Measurements from ENCODE around the gene EGR2. TPM values are rescaled to one million over a fixed set of nuclear protein-coding genes. Genes with fewer than 3 reads are reported as not detected.
A peak's percentile ranks its signal among the peaks of the same experiment; 100 is the strongest.

Gene EGR2
- total RNA-seq, 1 donor from 2014 or later: 6.5 TPM

DNA sequence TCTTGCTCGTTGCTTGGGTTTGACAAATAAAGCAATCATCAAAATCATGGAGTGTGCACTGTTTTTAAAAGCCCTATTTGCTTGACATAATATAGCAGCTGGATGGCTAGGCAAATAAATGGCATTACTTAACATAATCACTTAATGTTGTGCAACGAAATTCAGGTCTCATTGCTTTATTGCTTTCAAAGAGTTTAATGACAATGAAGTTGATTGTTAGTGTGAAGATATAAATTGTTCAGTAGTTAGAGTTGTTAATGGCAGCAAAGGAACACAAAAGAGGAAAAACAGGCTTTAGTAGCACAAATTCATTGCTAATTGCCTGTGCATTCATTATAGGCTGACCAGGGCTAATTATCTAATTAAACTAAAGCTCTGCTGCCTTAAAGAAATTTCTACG lies 19.3 kb downstream of the EGR2 start:
- Histone ChIP-seq H3K36me3 (no peaks in the 10 kb centered on the region), H3K27ac (no peak overlapping the region), H3F3A (ENCODE audit: low read depth) (peaks cover 3% of the 10 kb centered on the region), H4K20me1 (ENCODE audit: low read depth) (no peaks in the 10 kb centered on the region), H3K9ac (no peak overlapping the region), H3K79me2 (ENCODE audit: low read depth) (no peaks in the 10 kb centered on the region), H3K4me1 (peaks cover 26% of the 10 kb centered on the region), H3K4me2 (peak overlapping the region; percentile 26), H3K9me3 (ENCODE audit: low read depth) (no peaks in the 10 kb centered on the region), H3K4me3 (no peak overlapping the region), H2AFZ (replicated peaks) (no peak overlapping the region), H3K27me3 (no peaks in the 10 kb centered on the region)
- Mint-ChIP-seq H3K4me1 (no peaks in the 10 kb centered on the region), H3K27me3 (ENCODE audit: insufficient read depth, low read depth) (no peaks in the 10 kb centered on the region), H3K9me3 (no peaks in the 10 kb centered on the region), H3K36me3 (no peaks in the 10 kb centered on the region), H3K4me3 (no peak overlapping the region), H3K27ac (no peak overlapping the region)
- TF ChIP-seq EZH2 (IDR thresholded peaks at IDR 0.05) (no peak), CTCF (IDR thresholded peaks at IDR 0.05) (no peak), EZH2phosphoT487 (IDR thresholded peaks at IDR 0.05) (no peak)
- no peak for DNase-seq (ENCODE audit: low spot score)

- TF ChIP-seq EZH2 (IDR thresholded peaks at IDR 0.05) (no peak), CTCF (IDR thresholded peaks at IDR 0.05) (no peak), EZH2phosphoT487 (IDR thresholded peaks at IDR 0.05) (no peak)
- H2AFZ ChIP-seq (replicated peaks): no peak overlapping the region
- peaks cover 3% of the 10 kb centered on the region for H3F3A ChIP-seq (ENCODE audit: low read depth)
- H3K27me3 ChIP-seq: no peaks in the 10 kb centered on the region
- Mint-ChIP-seq H3K4me3 (no peak overlapping the region), H3K36me3 (no peaks in the 10 kb centered on the region), H3K27me3 (ENCODE audit: insufficient read depth, low read depth) (no peaks in the 10 kb centered on the region), H3K4me1 (no peaks in the 10 kb centered on the region), H3K9me3 (no peaks in the 10 kb centered on the region), H3K27ac (no peak overlapping the region)
- H3K79me2 ChIP-seq (ENCODE audit: low read depth): no peaks in the 10 kb centered on the region
- no peaks in the 10 kb centered on the region for H4K20me1 ChIP-seq (ENCODE audit: low read depth)
- no peak for DNase-seq (ENCODE audit: low spot score)
- no peak overlapping the region for H3K4me3 ChIP-seq
- H3K4me2 ChIP-seq: no peak overlapping the region
- no peaks in the 10 kb centered on the region for H3K36me3 ChIP-seq
- no peaks in the 10 kb centered on the region for H3K9me3 ChIP-seq (ENCODE audit: low read depth)
- H3K27ac ChIP-seq: no peak overlapping the region
- peaks cover 21% of the 10 kb centered on the region for H3K4me1 ChIP-seq
- no peak overlapping the region for H3K9ac ChIP-seq
Measured at GRCh38 chr10:62795762-62796161, 20.4 kb downstream of the EGR2 start.

- H2AFZ ChIP-seq (replicated peaks): no peak overlapping the region
- no peaks in the 10 kb centered on the region for H3K27me3 ChIP-seq
- no peak overlapping the region for H3K4me3 Mint-ChIP-seq
- H3K27ac Mint-ChIP-seq: no peak overlapping the region
- H3F3A ChIP-seq (ENCODE audit: low read depth): peaks cover 1% of the 10 kb centered on the region
- H3K4me2 ChIP-seq: no peak overlapping the region
- no peak for DNase-seq (ENCODE audit: low spot score)
- H3K79me2 ChIP-seq (ENCODE audit: low read depth): no peaks in the 10 kb centered on the region
- TF ChIP-seq EZH2 (IDR thresholded peaks at IDR 0.05): no peak
- TF ChIP-seq CTCF (IDR thresholded peaks at IDR 0.05): no peak
- H3K27ac ChIP-seq: no peak overlapping the region
- peaks cover 14% of the 10 kb centered on the region for H3K4me1 ChIP-seq
- H3K36me3 ChIP-seq: no peaks in the 10 kb centered on the region
- H3K9ac ChIP-seq: no peak overlapping the region
- H3K36me3 Mint-ChIP-seq: no peaks in the 10 kb centered on the region
- no peaks in the 10 kb centered on the region for H3K4me1 Mint-ChIP-seq
- H3K9me3 Mint-ChIP-seq: no peaks in the 10 kb centered on the region
- H3K27me3 Mint-ChIP-seq (ENCODE audit: insufficient read depth, low read depth): no peaks in the 10 kb centered on the region
- H3K4me3 ChIP-seq: no peak overlapping the region
- no peaks in the 10 kb centered on the region for H3K9me3 ChIP-seq (ENCODE audit: low read depth)
- no peaks in the 10 kb centered on the region for H4K20me1 ChIP-seq (ENCODE audit: low read depth)
Measured at GRCh38 chr10:62795100-62795499, 21.1 kb downstream of the EGR2 start.

DNA sequence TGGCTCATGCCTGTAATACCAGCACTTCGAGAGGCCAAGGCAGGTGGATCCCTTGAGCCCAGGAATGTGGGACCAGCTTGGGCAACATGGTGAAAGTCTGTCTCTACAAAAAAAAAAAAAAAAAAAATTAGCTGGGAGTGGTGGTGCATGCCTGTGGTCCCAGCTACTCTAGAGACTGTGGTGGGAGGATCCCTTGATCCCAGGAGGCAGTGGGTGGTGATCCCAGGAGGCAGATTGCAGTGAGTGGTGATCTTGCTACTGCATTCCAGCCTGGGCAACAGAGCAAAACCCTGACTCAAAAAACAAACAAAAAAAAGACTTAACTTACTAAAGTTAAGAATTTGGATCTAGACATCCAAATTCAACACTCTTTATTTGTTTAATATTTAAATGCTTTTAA lies 21.9 kb downstream of the EGR2 start:
- H3K4me1 ChIP-seq: peaks cover 13% of the 10 kb centered on the region
- Mint-ChIP-seq H3K27me3 (ENCODE audit: insufficient read depth, low read depth) (no peaks in the 10 kb centered on the region), H3K9me3 (no peaks in the 10 kb centered on the region), H3K36me3 (no peaks in the 10 kb centered on the region), H3K4me1 (peaks cover 8% of the 10 kb centered on the region), H3K4me3 (no peak overlapping the region), H3K27ac (no peak overlapping the region)
- no peak overlapping the region for H3K9ac ChIP-seq
- no peaks in the 10 kb centered on the region for H3K9me3 ChIP-seq (ENCODE audit: low read depth)
- no peaks in the 10 kb centered on the region for H3K36me3 ChIP-seq
- H2AFZ ChIP-seq (replicated peaks): no peak overlapping the region
- no peaks in the 10 kb centered on the region for H3K27me3 ChIP-seq
- no peaks in the 10 kb centered on the region for H4K20me1 ChIP-seq (ENCODE audit: low read depth)
- H3K4me2 ChIP-seq: no peak overlapping the region
- DNase-seq (ENCODE audit: low spot score): no peak
- no peak overlapping the region for H3K27ac ChIP-seq
- H3F3A ChIP-seq (ENCODE audit: low read depth): no peaks in the 10 kb centered on the region
- no peak overlapping the region for H3K4me3 ChIP-seq
- no peaks in the 10 kb centered on the region for H3K79me2 ChIP-seq (ENCODE audit: low read depth)
- no peak for TF ChIP-seq CTCF (IDR thresholded peaks at IDR 0.05)
- no peak for TF ChIP-seq EZH2phosphoT487 (IDR thresholded peaks at IDR 0.05)
- no peak for TF ChIP-seq EZH2 (IDR thresholded peaks at IDR 0.05)
